DLD1 (cell line): ENCODE results near the gene EIF4B.

Experiments
- in situ Hi-C: cut with HindIII; loops from 2 replicates; pipeline ENCODE4 v1.10.0; 2017; ENCODE audit warnings: low sequenced_read_pairs

EIF4B gene

GRCh38 chr12:53044896-53045695 lies 38.8 kb downstream of the EIF4B start:
- in situ Hi-C loops: no loop called here

GRCh38 chr12:53045696-53046045 lies 39.4 kb downstream of the EIF4B start:
- in situ Hi-C loops: no loop called here

- in situ Hi-C loops: no loop called here
These were observed 40.5 kb downstream of the EIF4B start for GRCh38 chr12:53046655-53047220.

GRCh38 chr12:53047221-53048032 lies 41.2 kb downstream of the EIF4B start:
- in situ Hi-C loops: no loop called here

GRCh38 chr12:53048033-53048779 lies 42.0 kb downstream of the EIF4B start:
- in situ Hi-C loops: no loop called here

- in situ Hi-C loops: no loop called here
These were observed 42.6 kb downstream of the EIF4B start for GRCh38 chr12:53048780-53049401.

- in situ Hi-C loops: no loop called here
These were observed 43.5 kb downstream of the EIF4B start, which contains the start of gene TNS2 for GRCh38 chr12:53049571-53050318. Gene TNS2 (plus strand): TSS chr12:53050065. CDS start chr12:53050186, 121 bp downstream.

- in situ Hi-C loops: no loop called here
These were observed 44.3 kb downstream of the EIF4B start for GRCh38 chr12:53050426-53051057.

GRCh38 chr12:53051058-53051880 lies 45.0 kb downstream of the EIF4B start:
- in situ Hi-C loops: no loop called here

- in situ Hi-C loops: no loop called here
These were observed 45.7 kb downstream of the EIF4B start for GRCh38 chr12:53051881-53052412.

- in situ Hi-C loops: no loop called here
These were observed 46.4 kb downstream of the EIF4B start for GRCh38 chr12:53052419-53053217.

GRCh38 chr12:53053218-53054111 lies 47.2 kb downstream of the EIF4B start:
- in situ Hi-C loops: no loop called here

- in situ Hi-C loops: no loop called here
These were observed 48.0 kb downstream of the EIF4B start for GRCh38 chr12:53054112-53054878.

- in situ Hi-C loops: no loop called here
These were observed 49.4 kb downstream of the EIF4B start for GRCh38 chr12:53055471-53056266.

GRCh38 chr12:53056296-53056695 lies 50.0 kb downstream of the EIF4B start:
- in situ Hi-C loops: no loop called here
